ENCODE results near the gene SCNN1A.

SCNN1A gene

DNA sequence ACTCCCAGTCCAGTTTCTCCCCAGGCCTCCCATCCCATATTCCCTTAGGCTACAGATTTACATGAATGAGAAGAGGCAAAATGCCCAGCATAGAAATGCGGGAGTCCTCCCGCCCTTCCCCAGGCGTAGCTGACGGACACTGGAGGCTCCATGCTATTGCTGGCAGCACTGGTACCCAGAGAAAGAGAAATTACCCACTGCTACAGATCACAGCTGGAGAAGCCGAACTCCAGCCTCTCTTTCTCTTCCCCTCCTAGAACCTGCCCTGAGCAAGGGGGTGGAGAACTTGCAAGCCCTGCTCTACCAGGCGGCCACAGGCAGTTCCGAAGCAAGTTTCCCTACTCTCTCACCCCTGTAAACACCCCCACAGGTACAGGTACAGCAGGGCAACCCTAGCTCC is 12.2 kb upstream of the SCNN1A start:
- POLR2A ChIA-PET = no interaction called here
- TF ChIP-seq, protein P1, sequence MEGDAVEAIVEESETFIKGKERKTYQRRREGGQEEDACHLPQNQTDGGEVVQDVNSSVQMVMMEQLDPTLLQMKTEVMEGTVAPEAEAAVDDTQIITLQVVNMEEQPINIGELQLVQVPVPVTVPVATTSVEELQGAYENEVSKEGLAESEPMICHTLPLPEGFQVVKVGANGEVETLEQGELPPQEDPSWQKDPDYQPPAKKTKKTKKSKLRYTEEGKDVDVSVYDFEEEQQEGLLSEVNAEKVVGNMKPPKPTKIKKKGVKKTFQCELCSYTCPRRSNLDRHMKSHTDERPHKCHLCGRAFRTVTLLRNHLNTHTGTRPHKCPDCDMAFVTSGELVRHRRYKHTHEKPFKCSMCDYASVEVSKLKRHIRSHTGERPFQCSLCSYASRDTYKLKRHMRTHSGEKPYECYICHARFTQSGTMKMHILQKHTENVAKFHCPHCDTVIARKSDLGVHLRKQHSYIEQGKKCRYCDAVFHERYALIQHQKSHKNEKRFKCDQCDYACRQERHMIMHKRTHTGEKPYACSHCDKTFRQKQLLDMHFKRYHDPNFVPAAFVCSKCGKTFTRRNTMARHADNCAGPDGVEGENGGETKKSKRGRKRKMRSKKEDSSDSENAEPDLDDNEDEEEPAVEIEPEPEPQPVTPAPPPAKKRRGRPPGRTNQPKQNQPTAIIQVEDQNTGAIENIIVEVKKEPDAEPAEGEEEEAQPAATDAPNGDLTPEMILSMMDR (IDR thresholded peaks at IDR 0.05; ENCODE audit: insufficient read depth, low read length, missing control alignments) = no peak
- CTCF ChIA-PET = no interaction called here
- no peak overlapping the region for H3K4me3 ChIP-seq (ENCODE audit: low read depth, low read length)
- DNase-seq (ENCODE audit: low read depth, low spot score) = no peak

DNA sequence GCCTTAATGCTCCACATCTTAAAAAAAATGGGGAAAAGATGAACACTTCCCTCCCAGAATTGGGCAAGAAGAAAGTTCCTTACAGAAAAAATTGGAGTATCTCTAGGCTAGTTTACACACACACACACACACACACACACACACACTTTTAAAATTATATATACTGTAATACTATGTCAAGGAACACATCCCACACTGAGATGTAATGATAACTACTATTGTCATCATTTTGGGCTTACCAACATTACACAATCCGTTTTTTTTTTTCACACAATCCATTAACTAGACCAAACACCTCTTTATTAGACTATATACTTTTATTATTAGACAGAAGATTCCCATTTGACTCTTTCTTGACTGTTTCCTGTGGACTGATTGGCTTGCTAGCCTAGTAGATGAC is 11.1 kb upstream of the SCNN1A start:
- TF ChIP-seq, protein P1 (IDR thresholded peaks at IDR 0.05; ENCODE audit: insufficient read depth, low read length, missing control alignments) = no peak
- CTCF ChIA-PET = no interaction called here
- no peak for DNase-seq (ENCODE audit: low read depth, low spot score)
- POLR2A ChIA-PET = no interaction called here
- no peak overlapping the region for H3K4me3 ChIP-seq (ENCODE audit: low read depth, low read length)

DNA sequence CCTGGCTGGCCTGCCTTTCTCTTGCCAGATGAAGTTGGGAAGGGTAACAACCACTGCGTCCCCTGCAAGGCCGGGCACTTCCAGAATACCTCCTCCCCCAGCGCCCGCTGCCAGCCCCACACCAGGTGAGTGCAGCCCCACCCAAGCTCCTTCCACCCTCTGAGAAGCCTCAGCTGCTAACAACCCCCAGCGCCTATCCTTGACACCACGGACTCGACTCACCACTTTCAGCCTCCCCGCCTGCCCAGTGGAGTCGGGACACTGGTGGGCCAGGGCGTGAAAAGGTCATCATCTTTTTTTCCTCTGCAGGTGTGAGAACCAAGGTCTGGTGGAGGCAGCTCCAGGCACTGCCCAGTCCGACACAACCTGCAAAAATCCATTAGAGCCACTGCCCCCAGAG is 10.7 kb upstream of the SCNN1A start:
- DNase-seq (ENCODE audit: low read depth, low spot score) = no peak
- ChIA-PET POLR2A (no interaction called here), CTCF (no interaction called here)
- no peak overlapping the region for H3K4me3 ChIP-seq (ENCODE audit: low read depth, low read length)
- TF ChIP-seq, protein P1 (IDR thresholded peaks at IDR 0.05; ENCODE audit: insufficient read depth, low read length, missing control alignments) = no peak

DNA sequence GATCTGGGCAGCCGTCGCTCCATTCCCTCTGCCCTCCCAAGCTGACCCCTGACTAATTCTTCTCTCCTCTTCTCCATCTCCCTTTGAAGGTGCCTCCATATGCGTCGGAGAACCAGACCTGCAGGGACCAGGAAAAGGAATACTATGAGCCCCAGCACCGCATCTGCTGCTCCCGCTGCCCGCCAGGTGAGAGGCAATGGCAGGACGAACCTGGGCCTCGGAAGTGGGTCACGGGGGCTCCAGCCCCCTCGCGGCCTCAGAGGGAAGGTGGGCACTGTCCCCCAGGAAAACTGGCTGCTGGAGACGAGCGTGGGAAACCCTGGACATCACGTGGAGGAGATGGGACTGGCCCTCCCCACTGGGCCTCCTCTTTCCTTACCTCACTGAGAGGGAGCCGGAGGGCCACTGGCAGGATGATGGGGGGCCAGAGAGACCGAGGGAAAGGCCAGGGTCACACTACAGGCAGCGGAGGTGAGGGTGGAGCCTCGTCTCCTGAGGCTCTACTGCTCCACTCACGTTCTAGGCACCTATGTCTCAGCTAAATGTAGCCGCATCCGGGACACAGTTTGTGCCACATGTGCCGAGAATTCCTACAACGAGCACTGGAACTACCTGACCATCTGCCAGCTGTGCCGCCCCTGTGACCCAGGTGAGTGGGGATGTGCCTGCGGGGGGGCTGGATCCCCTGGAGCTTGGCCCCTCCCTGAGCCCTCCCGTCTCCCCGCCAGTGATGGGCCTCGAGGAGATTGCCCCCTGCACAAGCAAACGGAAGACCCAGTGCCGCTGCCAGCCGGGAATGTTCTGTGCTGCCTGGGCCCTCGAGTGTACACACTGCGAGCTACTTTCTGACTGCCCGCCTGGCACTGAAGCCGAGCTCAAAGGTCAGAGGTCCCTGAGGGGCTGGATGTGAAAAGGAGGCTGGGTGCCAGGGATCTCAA is 9.4 kb upstream of the SCNN1A start:
- no peak for DNase-seq (ENCODE audit: low read depth, low spot score)
- ChIA-PET CTCF (interaction anchor here (0.7 to 2.2 kb wide), 4 partner anchors 9 to 16 kb away, joined by 3 to 11 read pairs (median 4); no protein-coding TSS in a partner anchor), POLR2A (interaction anchor here (0.6 to 1.7 kb wide), 10 partner anchors 8 to 86 kb away, joined by 3 to 13 read pairs (median 4); partner anchors contain the start of genes TNFRSF1A and VAMP1)
- peak overlapping the region; percentile 68 for H3K4me3 ChIP-seq (ENCODE audit: low read depth, low read length)
- TF ChIP-seq, protein P1 (IDR thresholded peaks at IDR 0.05; ENCODE audit: insufficient read depth, low read length, missing control alignments) = no peak

DNA sequence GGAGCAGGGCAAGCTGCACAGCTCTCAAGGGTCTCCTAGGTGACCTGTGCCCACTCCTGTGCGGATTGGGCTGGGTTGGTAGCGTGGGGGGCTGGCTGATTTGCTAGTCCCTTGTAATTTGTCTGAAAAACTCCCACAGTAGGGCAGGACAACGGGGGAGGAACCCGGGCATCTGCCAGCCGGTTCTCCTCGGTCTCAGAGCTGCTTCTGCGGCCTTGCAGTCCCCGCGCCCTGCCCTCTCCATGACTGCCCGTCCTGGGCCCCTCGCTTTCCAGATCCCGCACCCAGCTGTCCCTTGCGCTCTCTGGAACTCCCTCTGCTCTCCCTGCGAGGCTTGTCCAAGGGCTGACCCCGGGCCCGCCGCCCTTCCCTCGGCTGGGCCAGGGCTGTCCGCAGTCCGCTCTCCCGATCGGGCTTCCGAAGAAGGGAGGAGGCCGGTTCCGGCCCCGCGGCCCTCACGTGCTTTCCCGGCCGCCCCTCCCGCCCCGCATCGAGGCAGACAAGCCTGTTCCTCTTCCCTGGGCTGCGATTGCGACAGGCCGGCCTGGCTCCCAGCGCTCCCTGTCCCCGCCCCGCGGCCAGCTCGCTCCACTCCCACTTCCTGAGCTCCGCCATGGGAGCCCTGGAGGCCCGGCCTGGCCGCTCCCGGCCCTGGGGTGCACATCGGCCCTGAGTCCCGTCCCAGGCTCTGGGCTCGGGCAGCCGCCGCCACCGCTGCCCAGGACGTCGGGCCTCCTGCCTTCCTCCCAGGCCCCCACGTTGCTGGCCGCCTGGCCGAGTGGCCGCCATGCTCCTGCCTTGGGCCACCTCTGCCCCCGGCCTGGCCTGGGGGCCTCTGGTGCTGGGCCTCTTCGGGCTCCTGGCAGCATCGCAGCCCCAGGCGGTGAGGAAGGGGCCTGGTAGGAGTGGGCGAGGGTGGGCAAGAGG is 8.5 kb upstream of the SCNN1A start, which contains the start of gene LTBR:
Gene LTBR (plus strand): TSS at position 591 of the 927 bp plus-strand sequence. CDS start 197 bp downstream, at position 788.
- peak; percentile 54 for DNase-seq (ENCODE audit: low read depth, low spot score)
- H3K4me3 ChIP-seq (ENCODE audit: low read depth, low read length) = peak within 1 kb of the TSS; percentile 68
- ChIA-PET POLR2A (interaction anchor here (0.7 to 1.7 kb wide), 9 partner anchors 9 to 87 kb away, joined by 3 to 13 read pairs (median 4); partner anchors contain the start of genes TNFRSF1A and VAMP1), CTCF (interaction anchor here (0.6 to 2.2 kb wide), 8 partner anchors 9 to 96 kb away, joined by 3 to 11 read pairs (median 3); no protein-coding TSS in a partner anchor)
- TF ChIP-seq, protein P1 (IDR thresholded peaks at IDR 0.05; ENCODE audit: insufficient read depth, low read length, missing control alignments) = peak; percentile 26
